NT2/D1 (cell line): ENCODE measurements around the gene JARID2.

ENCODE experiments used
- SUZ12 ChIP-seq: IDR thresholded peaks from 2 replicates; pipeline ENCODE4 v1.6.1; 2011; ENCODE audit not compliant: insufficient read length, insufficient read depth; ENCODE audit errors: extremely low read depth
- ZNF274 ChIP-seq: IDR thresholded peaks from 2 replicates; pipeline ENCODE4 v1.6.1; 2011; ENCODE audit warnings: mild to moderate bottlenecking, low read depth, low read length

DNA sequence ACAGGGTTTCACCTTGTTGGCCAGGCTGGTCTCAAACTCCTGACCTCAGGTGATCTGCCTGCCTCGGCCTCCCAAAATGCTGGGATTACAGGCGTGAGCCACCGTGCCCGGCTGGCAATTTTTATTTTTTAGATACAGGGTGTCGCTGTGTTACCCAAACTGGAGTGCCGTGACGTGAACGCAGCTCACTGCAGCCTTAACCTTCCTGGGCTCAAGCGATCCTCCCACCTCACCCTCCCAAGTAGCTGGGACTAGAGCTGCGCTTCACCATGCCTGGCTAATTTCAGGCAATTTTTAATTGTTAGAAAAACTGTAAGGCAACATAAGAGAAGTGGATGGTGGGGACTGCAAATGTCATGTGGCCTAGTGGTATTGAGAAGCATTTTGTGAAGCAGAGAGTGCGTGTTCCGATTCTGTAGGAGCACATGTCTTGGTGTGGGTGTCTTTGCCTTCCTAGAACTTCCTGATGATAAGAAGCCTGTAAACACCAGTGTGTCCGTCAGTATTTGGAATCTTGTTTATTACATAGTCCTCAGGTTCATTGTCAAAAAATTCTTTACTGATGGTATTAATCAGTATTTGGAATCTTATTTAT, 18.0 kb downstream of the JARID2 start:
- no peak for TF ChIP-seq ZNF274
- TF ChIP-seq SUZ12: no peak
